ENCODE results near the gene APOA5. TPM values are rescaled to one million over a fixed set of nuclear protein-coding genes. Genes with fewer than 3 reads are reported as not detected.

Gene APOA5
- total and polyA plus RNA-seq, 2 of the 13 experiments (the other 11 are each of a cell fraction or from before 2014, with no cell fraction given), result 44.0 to 49.1 TPM

DNA sequence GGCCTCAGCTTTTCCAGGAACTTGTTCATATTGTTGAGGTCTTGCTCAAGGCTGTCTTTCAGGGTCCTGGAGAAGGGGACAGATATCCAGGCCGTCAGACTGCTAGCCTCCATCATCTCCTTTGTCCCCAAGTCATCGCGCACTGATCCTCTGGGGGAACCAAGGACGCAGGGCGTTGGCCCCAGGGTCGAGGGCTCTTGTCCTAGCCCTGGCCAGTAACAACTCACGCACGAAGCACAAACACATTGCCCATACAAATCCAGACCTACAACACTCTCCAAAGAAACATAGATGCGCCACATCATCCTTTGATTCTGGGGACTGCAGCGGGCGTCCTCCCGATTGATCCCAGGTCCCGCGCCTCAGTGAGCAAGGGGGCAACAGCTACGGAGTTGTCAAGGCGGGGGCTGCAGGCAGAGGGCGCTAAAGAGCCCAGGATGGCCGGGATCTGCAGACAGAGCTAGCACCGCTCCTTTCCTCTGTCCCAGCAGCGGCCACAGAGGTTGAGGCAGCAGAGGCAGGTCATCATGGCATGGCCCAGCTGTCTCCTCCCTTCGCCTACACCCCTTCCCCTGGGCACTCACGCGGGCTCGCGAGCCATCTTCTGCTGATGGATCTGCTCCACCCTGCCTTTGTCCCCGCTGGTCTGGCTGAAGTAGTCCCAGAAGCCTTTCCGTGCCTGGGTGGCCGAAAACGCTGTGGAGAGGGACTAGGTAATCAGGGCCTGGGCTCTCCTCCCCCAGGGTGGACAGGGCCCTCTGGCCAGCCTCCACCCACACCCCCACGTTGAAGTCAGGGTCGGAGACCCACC, 472 bp downstream of the APOA5 start (continued):
- peak; percentile 84 for TF ChIP-seq REPIN1 (CRISPR knock-in tag; IDR thresholded peaks at IDR 0.05; ENCODE audit: borderline replicate concordance, low read depth)
- TF ChIP-seq YY1 (IDR thresholded peaks at IDR 0.05; ENCODE audit: insufficient read depth, insufficient replicate concordance, low read depth, low read length), result peak; percentile 73
- TF ChIP-seq REST (IDR thresholded peaks at IDR 0.05; ENCODE audit: borderline replicate concordance in 1 of 2, low read depth in 1 of 2, low read length in 2 of 2), result no peak
- TF ChIP-seq TAF15 (IDR thresholded peaks at IDR 0.05; ENCODE audit: low read depth, low read length, poor library complexity, severe bottlenecking), result no peak
- TF ChIP-seq, protein P1, sequence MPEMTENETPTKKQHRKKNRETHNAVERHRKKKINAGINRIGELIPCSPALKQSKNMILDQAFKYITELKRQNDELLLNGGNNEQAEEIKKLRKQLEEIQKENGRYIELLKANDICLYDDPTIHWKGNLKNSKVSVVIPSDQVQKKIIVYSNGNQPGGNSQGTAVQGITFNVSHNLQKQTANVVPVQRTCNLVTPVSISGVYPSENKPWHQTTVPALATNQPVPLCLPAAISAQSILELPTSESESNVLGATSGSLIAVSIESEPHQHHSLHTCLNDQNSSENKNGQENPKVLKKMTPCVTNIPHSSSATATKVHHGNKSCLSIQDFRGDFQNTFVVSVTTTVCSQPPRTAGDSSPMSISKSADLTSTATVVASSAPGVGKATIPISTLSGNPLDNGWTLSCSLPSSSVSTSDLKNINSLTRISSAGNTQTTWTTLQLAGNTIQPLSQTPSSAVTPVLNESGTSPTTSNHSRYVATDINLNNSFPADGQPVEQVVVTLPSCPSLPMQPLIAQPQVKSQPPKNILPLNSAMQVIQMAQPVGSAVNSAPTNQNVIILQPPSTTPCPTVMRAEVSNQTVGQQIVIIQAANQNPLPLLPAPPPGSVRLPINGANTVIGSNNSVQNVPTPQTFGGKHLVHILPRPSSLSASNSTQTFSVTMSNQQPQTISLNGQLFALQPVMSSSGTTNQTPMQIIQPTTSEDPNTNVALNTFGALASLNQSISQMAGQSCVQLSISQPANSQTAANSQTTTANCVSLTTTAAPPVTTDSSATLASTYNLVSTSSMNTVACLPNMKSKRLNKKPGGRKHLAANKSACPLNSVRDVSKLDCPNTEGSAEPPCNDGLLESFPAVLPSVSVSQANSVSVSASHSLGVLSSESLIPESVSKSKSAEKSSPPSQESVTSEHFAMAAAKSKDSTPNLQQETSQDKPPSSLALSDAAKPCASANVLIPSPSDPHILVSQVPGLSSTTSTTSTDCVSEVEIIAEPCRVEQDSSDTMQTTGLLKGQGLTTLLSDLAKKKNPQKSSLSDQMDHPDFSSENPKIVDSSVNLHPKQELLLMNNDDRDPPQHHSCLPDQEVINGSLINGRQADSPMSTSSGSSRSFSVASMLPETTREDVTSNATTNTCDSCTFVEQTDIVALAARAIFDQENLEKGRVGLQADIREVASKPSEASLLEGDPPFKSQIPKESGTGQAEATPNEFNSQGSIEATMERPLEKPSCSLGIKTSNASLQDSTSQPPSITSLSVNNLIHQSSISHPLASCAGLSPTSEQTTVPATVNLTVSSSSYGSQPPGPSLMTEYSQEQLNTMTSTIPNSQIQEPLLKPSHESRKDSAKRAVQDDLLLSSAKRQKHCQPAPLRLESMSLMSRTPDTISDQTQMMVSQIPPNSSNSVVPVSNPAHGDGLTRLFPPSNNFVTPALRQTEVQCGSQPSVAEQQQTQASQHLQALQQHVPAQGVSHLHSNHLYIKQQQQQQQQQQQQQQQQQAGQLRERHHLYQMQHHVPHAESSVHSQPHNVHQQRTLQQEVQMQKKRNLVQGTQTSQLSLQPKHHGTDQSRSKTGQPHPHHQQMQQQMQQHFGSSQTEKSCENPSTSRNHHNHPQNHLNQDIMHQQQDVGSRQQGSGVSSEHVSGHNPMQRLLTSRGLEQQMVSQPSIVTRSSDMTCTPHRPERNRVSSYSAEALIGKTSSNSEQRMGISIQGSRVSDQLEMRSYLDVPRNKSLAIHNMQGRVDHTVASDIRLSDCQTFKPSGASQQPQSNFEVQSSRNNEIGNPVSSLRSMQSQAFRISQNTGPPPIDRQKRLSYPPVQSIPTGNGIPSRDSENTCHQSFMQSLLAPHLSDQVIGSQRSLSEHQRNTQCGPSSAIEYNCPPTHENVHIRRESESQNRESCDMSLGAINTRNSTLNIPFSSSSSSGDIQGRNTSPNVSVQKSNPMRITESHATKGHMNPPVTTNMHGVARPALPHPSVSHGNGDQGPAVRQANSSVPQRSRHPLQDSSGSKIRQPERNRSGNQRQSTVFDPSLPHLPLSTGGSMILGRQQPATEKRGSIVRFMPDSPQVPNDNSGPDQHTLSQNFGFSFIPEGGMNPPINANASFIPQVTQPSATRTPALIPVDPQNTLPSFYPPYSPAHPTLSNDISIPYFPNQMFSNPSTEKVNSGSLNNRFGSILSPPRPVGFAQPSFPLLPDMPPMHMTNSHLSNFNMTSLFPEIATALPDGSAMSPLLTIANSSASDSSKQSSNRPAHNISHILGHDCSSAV (CRISPR knock-in tag; IDR thresholded peaks at IDR 0.05; ENCODE audit: borderline replicate concordance), result no peak
- TF ChIP-seq AKAP8 (CRISPR knock-in tag; IDR thresholded peaks at IDR 0.05), result no peak
- peak; percentile 56; the same call in 1 of the 2 replicates for TF ChIP-seq ZNF557 (CRISPR knock-in tag; IDR thresholded peaks at IDR 0.05)
- TF ChIP-seq, protein P2, sequence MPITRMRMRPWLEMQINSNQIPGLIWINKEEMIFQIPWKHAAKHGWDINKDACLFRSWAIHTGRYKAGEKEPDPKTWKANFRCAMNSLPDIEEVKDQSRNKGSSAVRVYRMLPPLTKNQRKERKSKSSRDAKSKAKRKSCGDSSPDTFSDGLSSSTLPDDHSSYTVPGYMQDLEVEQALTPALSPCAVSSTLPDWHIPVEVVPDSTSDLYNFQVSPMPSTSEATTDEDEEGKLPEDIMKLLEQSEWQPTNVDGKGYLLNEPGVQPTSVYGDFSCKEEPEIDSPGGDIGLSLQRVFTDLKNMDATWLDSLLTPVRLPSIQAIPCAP (CRISPR knock-in tag; IDR thresholded peaks at IDR 0.05; ENCODE audit: low read depth), result no peak
- TF ChIP-seq MTA3 (CRISPR knock-in tag; IDR thresholded peaks at IDR 0.05), result no peak
- no peak for TF ChIP-seq ZNF878 (CRISPR knock-in tag; IDR thresholded peaks at IDR 0.05)
- no peak for TF ChIP-seq TCF12 (IDR thresholded peaks at IDR 0.05)
- TF ChIP-seq TCF12 (CRISPR knock-in tag; IDR thresholded peaks at IDR 0.05), result no peak
- peak; percentile 39; the same call in 1 of the 2 replicates for TF ChIP-seq THAP11 (CRISPR knock-in tag; IDR thresholded peaks at IDR 0.05)
- TF ChIP-seq ZNF30 (CRISPR knock-in tag; IDR thresholded peaks at IDR 0.05), result no peak
- no peak for TF ChIP-seq CENPT (CRISPR knock-in tag; IDR thresholded peaks at IDR 0.05; ENCODE audit: low read depth)
- no peak for TF ChIP-seq ZFP62 (CRISPR knock-in tag; IDR thresholded peaks at IDR 0.05)
- no peak for TF ChIP-seq ZNF160 (CRISPR knock-in tag; IDR thresholded peaks at IDR 0.05)

All from HepG2 (cell line).